GM18517 (cell line): Measurements from ENCODE around the gene RIMBP2.

Experiments
- ATAC-seq: cut with Tn5 transposase; IDR thresholded peaks from one replicate; pipeline ENCODE4 v1.9.1; 2021; ENCODE audit warnings: mild to moderate bottlenecking, moderate library complexity; ENCODE audit not compliant: unreplicated experiment

Gene RIMBP2

DNA sequence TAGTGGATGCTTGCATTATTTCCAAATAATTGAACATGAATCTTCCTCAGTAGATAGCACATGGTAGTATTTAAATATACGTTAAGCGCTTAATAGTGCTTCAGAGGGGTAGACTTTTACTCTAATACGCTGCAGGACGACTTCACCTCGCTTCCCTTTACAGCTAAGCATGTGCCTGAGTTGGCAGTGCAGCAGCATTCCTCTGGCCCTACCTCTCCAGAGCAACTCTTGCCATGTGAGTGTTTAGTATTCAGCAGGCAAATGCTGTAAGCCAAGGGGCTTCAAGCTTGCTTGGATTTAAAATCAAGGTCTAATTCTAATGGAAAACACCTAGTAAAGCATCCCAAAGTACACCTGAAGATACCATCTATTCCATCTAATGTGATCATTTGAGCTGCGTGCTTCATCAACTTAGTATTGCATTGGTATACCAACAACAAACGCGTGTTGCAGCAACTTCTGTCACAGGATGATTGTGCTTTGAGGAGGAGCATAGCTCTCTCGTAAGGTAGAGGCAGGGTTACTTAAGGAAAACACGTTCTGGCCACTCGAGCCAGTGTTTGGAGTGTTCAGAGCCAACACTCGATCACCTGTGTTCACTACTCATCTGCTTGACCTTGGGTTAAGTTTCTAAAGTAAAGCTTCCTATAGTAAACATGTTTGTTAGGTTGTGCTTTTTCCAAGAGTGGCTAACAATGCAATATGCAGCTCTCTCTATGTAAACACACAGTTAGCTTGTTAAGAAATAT lies 317.8 kb downstream of the RIMBP2 start:
- ATAC-seq: no peak

DNA sequence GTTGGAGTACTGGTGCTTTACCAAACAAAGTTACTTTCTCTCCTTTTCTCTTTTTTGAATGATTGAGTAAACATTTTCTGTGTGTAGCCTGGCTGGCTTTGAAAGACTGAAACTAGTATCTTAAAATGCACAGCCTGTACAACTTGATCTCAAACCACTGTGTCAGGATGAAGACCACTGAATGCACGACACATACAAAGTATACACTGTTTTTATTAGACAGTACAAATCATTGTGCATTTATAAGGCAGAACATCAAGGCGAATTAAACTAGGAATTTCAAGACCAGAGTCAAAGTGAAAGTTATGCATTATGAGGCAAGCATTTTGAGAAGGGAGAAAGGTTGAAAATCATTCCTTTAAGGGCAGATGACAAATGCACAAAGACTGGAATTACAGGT lies 319.4 kb downstream of the RIMBP2 start:
- ATAC-seq: no peak

- ATAC-seq: no peak
Measured at GRCh38 chr12:130394906-130395305, 321.2 kb downstream of the RIMBP2 start.

- no peak for ATAC-seq
Measured at GRCh38 chr12:130391186-130391585, 324.9 kb downstream of the RIMBP2 start.

DNA sequence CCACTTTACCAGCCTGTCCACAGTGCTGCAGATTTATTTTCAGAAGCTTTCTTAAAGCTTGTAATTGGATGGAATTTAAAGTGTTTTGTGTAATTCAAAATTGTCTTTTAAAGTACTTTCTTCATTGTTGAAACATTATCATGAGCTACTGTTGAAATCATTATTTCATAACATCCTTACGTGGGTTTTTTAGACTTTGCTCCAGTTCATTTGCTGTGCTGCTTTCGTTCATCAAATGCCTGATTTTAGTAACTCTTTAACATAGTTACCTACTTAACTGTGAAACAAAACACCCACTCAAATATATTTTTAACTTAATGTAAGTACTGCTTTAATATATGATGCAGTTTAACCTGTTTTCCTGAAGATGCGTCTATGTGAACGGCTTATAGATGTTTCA lies 330.9 kb downstream of the RIMBP2 start:
- no peak for ATAC-seq

DNA sequence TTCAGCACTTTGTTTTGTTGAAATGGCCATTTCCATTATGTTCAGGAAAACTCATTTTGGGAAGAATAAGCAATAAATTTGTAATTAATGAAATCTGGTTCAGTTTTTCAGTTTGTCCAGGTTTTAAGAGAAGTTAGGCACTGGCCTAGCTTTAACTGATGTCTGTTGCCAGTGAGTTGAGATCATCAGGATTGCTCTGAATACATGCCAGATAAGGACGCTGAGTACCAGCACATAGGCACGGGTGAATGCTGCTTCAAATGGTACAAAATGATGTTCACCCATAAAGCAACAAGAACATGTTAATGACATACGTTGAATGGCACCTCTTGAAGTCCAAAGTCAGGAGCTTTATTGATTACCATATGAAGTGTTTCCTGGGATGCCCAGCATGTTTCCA lies 331.9 kb downstream of the RIMBP2 start:
- no peak for ATAC-seq

GRCh38 chr12:130382818-130383217 lies 333.3 kb downstream of the RIMBP2 start:
- no peak for ATAC-seq

- no peak for ATAC-seq
Measured at GRCh38 chr12:130375296-130376287, 340.5 kb downstream of the RIMBP2 start.

DNA sequence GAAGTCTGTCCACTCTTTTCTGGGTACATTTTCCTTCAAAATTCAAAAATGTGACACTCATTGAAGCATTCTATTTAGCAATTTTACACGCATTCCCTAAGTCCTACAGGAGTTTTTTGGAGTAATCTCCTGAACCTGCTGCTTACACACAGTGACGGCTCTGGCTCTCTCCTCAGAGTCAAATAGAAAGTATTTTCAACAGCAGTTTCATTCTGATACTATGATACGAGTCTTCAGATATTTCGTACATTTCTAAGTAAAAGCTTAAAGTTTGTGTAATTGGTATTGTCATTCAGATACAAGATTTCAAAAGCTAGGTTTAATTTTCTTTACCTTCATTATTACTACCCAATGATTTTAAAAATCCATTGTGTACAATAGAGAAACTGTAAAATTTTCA lies 342.0 kb downstream of the RIMBP2 start:
- ATAC-seq: no peak

DNA sequence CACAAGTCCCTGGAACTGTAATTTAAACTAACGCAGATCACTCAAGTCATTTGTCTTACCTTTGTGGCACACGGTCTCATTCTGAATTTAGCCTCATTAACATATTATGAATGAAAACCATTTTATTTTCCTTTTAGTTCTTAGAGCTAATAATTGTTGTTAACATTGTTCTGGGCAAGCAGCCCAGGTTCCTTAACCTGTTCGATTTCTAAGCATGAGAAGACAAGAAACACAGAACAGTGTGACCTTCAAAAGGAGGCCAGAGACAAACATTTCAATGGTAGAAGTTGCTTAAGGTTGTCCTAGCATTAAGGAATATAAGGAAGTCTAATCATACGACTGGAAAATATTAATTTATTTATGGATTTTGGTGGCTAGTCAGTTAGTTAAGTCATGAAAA lies 343.2 kb downstream of the RIMBP2 start:
- ATAC-seq: no peak

- no peak for ATAC-seq
Measured at GRCh38 chr12:130371296-130371695, 344.8 kb downstream of the RIMBP2 start.

DNA sequence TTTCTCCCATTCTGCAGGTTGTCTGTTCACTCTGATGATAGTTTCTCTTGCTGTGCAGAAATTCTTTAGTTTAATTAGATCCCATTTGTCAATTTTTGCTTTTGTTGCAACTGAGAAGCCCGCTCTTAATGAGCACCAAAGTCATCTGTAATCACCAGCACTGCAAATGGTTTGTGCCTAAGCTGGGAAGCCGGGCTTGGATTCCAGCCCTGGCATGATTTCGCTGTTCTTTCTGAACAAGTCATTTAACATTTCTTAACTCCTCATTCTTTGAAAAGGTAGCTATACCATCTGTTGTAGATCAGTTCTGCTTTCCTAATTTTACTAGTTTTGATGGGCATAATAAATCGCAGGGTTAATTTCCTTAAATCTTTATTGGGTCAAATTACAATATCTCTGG lies 346.3 kb downstream of the RIMBP2 start:
- ATAC-seq: no peak

DNA sequence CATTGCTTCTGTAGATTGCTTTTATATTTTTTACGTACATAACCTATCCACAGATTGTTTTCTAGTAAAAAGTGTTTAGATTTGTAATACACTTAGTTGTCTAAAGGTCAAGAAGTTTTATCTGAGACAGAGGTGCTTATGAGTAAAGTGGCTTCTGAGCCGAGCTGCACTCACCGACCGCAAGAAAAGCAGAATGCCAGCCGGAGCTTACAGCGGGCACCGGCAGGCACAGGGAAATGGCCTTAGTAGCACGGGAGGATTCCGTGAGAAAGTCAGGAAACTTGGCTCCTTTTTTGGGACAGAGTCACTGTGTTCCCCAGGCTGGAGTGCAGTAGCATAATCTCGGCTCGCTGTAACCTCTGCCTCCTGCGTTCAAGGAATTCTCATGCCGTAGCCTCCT lies 348.6 kb downstream of the RIMBP2 start:
- no peak for ATAC-seq

- no peak for ATAC-seq
Measured at GRCh38 chr12:130367003-130367402, 349.1 kb downstream of the RIMBP2 start.

DNA sequence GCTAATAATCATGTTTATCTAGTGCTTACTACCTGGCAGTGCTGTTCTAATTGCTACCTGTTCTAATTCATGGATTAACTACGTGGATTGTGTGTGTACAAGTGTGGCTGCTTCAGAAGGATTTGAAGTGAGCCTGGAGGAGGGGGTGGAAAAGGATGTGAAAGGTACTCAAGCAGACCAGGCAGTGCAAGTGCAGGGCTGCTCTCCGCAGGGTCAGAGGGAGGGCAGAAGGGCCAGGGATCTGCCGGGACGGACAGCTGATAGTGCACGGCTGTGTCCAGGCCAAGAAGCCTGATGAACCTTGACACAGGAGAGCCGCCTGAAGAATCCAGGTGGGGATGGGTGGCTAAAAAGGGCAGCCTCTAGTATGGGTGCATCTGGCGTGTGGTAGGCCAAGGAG lies 349.9 kb downstream of the RIMBP2 start:
- no peak for ATAC-seq

GRCh38 chr12:130364578-130364977 lies 351.5 kb downstream of the RIMBP2 start:
- no peak for ATAC-seq

DNA sequence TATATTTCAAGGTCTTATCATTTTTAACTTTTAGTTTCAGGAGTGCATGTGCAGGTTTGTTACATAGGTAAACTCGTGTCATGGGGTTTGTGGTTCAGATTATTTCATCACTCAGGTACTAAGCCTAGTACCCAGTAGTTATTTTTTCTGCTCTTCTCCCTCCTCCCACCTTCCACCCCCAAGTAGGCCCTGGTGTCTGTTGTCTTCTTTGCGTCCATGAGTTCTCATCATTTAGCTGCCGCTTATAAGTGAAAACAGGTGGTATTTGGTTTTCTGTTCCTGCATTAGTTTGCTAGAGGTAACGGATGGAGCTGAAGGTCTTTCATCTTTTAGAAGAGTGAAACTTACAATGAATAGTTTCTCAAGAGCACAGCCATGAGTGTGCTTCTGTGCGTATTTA lies 354.0 kb downstream of the RIMBP2 start:
- ATAC-seq: no peak

DNA sequence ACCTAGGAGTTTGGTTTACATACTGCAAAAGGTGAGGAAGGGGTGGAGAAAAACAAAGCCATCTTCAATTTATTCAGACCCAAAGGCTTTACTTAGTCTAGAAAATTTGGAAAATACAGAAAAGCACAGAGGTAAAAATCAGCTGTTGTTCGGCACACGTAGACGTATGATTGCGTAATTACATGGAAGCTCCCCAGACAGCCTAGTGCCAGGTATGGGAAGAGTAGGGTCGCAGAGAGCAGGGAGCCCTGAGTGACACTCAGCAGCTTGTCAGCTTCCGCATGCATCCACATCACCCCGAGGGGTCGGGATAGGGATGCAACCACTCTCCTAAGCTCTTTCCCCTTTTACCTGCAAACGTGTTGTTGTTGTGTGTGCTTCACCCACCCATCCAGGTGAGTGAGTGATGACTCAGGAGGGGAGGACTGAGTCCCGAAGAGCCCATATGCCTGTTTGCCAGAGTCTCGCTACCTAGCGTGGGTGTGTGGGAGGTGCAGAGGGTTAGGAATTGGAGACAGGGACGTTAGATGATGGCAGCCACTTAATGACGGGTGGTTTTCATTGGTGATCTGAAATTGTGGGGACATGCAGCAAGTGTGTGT lies 358.3 kb downstream of the RIMBP2 start:
- no peak for ATAC-seq

DNA sequence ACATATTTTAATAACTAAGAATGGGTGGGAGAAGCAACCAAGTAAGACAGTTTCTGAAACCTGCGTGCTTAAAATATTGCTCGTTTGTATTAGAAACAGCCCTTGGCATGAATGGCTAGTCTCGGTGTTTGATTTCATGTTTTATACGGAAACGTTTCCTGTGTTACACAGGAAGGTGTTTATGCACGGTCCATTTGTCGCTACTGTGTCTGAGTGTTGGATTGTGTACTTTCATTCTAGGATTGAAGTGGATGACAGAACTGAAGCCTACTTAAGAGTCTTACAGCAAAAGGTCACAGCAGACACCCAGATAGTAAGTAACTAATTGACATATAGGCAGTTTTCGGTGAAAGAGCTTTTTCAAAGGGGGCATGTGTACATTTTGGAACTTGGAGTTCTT lies 358.9 kb downstream of the RIMBP2 start:
- no peak for ATAC-seq

DNA sequence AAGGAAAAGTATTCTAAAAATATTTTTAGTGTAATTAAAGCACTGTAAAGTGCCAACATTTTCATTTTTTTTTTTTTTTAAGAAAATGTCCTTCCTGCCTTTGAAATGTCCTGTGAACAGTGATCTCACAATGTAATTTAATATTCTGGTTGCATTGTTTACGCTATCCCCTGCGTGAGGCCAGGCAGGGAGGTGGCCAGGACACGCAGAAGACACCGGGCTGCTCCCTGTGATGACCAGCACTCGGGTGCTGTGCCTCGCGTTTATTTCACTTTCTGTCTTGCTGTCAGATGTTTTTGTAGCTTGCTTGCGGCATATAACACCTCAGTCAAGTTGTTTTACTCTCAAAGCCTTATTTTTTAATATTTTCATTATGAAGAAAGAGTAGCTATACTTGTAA lies 359.9 kb downstream of the RIMBP2 start:
- ATAC-seq: no peak

DNA sequence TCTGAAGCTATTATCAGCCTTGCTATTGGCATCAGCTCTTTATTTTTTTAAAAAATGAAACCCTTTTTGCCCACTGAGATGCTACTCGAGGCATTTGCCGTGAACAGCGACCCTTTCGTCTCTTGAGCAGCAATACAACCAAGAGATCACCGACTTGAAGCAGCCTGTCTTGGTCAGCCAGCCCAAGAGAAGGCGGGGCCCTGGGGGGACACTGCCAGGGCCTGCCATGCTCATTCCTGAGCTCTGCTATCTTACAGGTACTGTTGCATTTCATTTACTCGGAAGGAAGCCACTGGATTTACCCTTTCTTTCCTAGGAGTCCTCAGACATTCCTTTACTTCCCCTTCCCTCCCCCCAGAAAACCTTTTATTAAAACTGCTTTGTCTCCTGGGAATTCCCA lies 361.7 kb downstream of the RIMBP2 start:
- ATAC-seq: no peak

GRCh38 chr12:130353081-130353480 lies 363.0 kb downstream of the RIMBP2 start:
- no peak for ATAC-seq
